ENCODE data around the gene PRAMEF2.

GRCh38 chr1:12851779-12852178, 5.1 kb upstream of the PRAMEF2 start:
- TF ChIP-seq SIN3A (IDR thresholded peaks at IDR 0.05; ENCODE audit: borderline replicate concordance, insufficient read depth, low read length), result no peak
- TF ChIP-seq, protein P1, sequence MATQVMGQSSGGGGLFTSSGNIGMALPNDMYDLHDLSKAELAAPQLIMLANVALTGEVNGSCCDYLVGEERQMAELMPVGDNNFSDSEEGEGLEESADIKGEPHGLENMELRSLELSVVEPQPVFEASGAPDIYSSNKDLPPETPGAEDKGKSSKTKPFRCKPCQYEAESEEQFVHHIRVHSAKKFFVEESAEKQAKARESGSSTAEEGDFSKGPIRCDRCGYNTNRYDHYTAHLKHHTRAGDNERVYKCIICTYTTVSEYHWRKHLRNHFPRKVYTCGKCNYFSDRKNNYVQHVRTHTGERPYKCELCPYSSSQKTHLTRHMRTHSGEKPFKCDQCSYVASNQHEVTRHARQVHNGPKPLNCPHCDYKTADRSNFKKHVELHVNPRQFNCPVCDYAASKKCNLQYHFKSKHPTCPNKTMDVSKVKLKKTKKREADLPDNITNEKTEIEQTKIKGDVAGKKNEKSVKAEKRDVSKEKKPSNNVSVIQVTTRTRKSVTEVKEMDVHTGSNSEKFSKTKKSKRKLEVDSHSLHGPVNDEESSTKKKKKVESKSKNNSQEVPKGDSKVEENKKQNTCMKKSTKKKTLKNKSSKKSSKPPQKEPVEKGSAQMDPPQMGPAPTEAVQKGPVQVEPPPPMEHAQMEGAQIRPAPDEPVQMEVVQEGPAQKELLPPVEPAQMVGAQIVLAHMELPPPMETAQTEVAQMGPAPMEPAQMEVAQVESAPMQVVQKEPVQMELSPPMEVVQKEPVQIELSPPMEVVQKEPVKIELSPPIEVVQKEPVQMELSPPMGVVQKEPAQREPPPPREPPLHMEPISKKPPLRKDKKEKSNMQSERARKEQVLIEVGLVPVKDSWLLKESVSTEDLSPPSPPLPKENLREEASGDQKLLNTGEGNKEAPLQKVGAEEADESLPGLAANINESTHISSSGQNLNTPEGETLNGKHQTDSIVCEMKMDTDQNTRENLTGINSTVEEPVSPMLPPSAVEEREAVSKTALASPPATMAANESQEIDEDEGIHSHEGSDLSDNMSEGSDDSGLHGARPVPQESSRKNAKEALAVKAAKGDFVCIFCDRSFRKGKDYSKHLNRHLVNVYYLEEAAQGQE (IDR thresholded peaks at IDR 0.05; ENCODE audit: insufficient read depth in 1 of 2, low read depth in 2 of 2, low read length in 2 of 2), result no peak

All from PFSK-1 (cell line).